ENCODE data around the gene ZNF892. TPM values are rescaled to one million over a fixed set of nuclear protein-coding genes. Genes with fewer than 3 reads are reported as not detected.

ZNF892 gene
- polyA plus RNA-seq, 1 donor (not counting 4 experiments of a cell fraction or from before 2014, with no cell fraction given) = 1.6 TPM

DNA sequence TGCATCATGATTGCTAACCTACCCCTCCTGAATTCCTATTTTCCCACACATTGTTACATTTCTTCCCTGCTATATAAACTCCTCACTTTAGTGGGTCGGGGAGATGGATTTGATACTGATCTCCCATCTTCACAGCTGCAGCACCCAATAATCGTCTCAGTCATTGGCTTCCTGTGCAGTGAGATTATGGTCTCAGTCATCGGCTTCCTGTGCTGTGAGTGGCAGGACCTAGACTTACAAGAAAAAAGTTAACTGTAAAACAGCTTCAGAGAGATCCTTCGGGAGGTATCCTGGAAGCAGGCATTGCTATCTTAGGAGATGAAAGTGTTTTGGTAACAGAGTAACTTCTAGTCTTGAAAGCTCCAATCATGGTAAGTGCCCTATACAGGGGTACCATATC is 3.4 kb upstream of the ZNF892 start:
- peaks cover 7% of the 10 kb centered on the region for H3K27me3 ChIP-seq (ENCODE audit: control insufficient read depth, extremely low read depth, insufficient read depth, low read length)
- dilution Hi-C loops (cut with MboI; ENCODE audit: extremely low pct_ligation_motif_present, low sequenced_read_pairs) = no loop called here
- no peak overlapping the region for H3K9ac ChIP-seq (ENCODE audit: control insufficient read depth, extremely low read depth, insufficient read depth, low read length)
- FAIRE-seq (no peak), DNase-seq (ENCODE audit: low read depth, low spot score) (no peak)
- no peaks in the 10 kb centered on the region for H3K9me1 ChIP-seq (ENCODE audit: control insufficient read depth, extremely low read depth, insufficient read depth, low read length)
- no peaks in the 10 kb centered on the region for H4K20me1 ChIP-seq (ENCODE audit: control insufficient read depth, extremely low read depth, insufficient read depth, low read length)
- no peak overlapping the region for H3K27ac ChIP-seq (ENCODE audit: control insufficient read depth, insufficient read depth, low read length)
- peaks cover 0 to 1% of the 10 kb centered on the region in 2 experiments for H3K36me3 ChIP-seq (ENCODE audit: control insufficient read depth in 2 of 2, extremely low read depth in 1 of 2, insufficient read depth in 2 of 2, low read length in 2 of 2)
- no peak overlapping the region for H3K4me3 ChIP-seq (ENCODE audit: control insufficient read depth in 2 of 3, extremely low read depth in 1 of 3, insufficient read depth in 2 of 3, low read depth in 1 of 3, low read length in 3 of 3)
- H3K79me2 ChIP-seq (ENCODE audit: control insufficient read depth, insufficient read depth, low read length) = no peaks in the 10 kb centered on the region
- peaks cover 9% of the 10 kb centered on the region for H3K4me1 ChIP-seq (ENCODE audit: control insufficient read depth, extremely low read depth, insufficient read depth, low read length)
- TF ChIP-seq, protein P1, sequence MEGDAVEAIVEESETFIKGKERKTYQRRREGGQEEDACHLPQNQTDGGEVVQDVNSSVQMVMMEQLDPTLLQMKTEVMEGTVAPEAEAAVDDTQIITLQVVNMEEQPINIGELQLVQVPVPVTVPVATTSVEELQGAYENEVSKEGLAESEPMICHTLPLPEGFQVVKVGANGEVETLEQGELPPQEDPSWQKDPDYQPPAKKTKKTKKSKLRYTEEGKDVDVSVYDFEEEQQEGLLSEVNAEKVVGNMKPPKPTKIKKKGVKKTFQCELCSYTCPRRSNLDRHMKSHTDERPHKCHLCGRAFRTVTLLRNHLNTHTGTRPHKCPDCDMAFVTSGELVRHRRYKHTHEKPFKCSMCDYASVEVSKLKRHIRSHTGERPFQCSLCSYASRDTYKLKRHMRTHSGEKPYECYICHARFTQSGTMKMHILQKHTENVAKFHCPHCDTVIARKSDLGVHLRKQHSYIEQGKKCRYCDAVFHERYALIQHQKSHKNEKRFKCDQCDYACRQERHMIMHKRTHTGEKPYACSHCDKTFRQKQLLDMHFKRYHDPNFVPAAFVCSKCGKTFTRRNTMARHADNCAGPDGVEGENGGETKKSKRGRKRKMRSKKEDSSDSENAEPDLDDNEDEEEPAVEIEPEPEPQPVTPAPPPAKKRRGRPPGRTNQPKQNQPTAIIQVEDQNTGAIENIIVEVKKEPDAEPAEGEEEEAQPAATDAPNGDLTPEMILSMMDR (optimal IDR thresholded peaks at IDR 0.05 in 1 of 3, IDR thresholded peaks at IDR 0.05 in 1 of 3, conservative IDR thresholded peaks at IDR 0.05 in 1 of 3; ENCODE audit: extremely low read depth in 1 of 3, insufficient read depth in 2 of 3, low read length in 3 of 3) = no peak
- TF ChIP-seq EZH2 (IDR thresholded peaks at IDR 0.05; ENCODE audit: low read length) = no peak
- H2AFZ ChIP-seq (ENCODE audit: control insufficient read depth, low read length) = no peak overlapping the region
- H3K4me2 ChIP-seq (ENCODE audit: control insufficient read depth, extremely low read depth, insufficient read depth, low read depth, low read length) = no peak overlapping the region
- no peaks in the 10 kb centered on the region for H3K9me3 ChIP-seq (ENCODE audit: control insufficient read depth, low read depth, low read length)

DNA sequence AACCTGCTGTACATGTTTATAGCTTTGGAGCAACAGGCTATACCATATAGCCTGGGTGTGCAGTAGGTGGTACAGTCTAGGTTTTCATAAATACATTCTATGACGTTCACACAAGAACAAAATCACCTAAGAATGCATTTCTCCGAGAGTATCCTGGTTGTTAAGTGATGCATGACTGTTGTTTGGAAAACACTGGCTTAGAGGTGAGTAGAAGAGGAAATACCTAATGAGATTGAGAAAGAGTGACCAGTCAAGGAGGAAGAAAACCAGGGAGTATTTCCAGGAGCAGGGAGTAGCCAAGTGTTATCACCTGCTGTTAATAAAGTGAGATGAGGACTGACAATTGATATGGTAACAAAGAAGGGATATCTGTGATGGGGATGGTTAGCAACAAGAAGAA is 2.9 kb upstream of the ZNF892 start:
- H3K4me1 ChIP-seq (ENCODE audit: control insufficient read depth, extremely low read depth, insufficient read depth, low read length) = peaks cover 9% of the 10 kb centered on the region
- H3K36me3 ChIP-seq (ENCODE audit: control insufficient read depth in 2 of 2, extremely low read depth in 1 of 2, insufficient read depth in 2 of 2, low read length in 2 of 2) = peaks cover 0 to 1% of the 10 kb centered on the region in 2 experiments
- H4K20me1 ChIP-seq (ENCODE audit: control insufficient read depth, extremely low read depth, insufficient read depth, low read length) = no peaks in the 10 kb centered on the region
- H3K9ac ChIP-seq (ENCODE audit: control insufficient read depth, extremely low read depth, insufficient read depth, low read length) = no peak overlapping the region
- peaks cover 4% of the 10 kb centered on the region for H3K9me3 ChIP-seq (ENCODE audit: control insufficient read depth, low read depth, low read length)
- no peak for FAIRE-seq
- H3K27ac ChIP-seq (ENCODE audit: control insufficient read depth, insufficient read depth, low read length) = no peak overlapping the region
- peaks cover 3% of the 10 kb centered on the region for H3K27me3 ChIP-seq (ENCODE audit: control insufficient read depth, extremely low read depth, insufficient read depth, low read length)
- dilution Hi-C loops (cut with MboI; ENCODE audit: extremely low pct_ligation_motif_present, low sequenced_read_pairs) = no loop called here
- no peak overlapping the region for H3K4me3 ChIP-seq (ENCODE audit: control insufficient read depth in 2 of 3, extremely low read depth in 1 of 3, insufficient read depth in 2 of 3, low read depth in 1 of 3, low read length in 3 of 3)
- TF ChIP-seq, protein P1 (optimal IDR thresholded peaks at IDR 0.05 in 1 of 3, IDR thresholded peaks at IDR 0.05 in 1 of 3, conservative IDR thresholded peaks at IDR 0.05 in 1 of 3; ENCODE audit: extremely low read depth in 1 of 3, insufficient read depth in 2 of 3, low read length in 3 of 3) = no peak
- no peak for TF ChIP-seq EZH2 (IDR thresholded peaks at IDR 0.05; ENCODE audit: low read length)
- no peaks in the 10 kb centered on the region for H3K79me2 ChIP-seq (ENCODE audit: control insufficient read depth, insufficient read depth, low read length)
- H3K4me2 ChIP-seq (ENCODE audit: control insufficient read depth, extremely low read depth, insufficient read depth, low read depth, low read length) = no peak overlapping the region
- H3K9me1 ChIP-seq (ENCODE audit: control insufficient read depth, extremely low read depth, insufficient read depth, low read length) = no peaks in the 10 kb centered on the region
- DNase-seq (ENCODE audit: low read depth, low spot score) = no peak
- no peak overlapping the region for H2AFZ ChIP-seq (ENCODE audit: control insufficient read depth, low read length)

Measured in keratinocyte (primary cell).